Ovary (tissue), 9 donors: Measurements from ENCODE around the gene NLN. TPM values are rescaled to one million over a fixed set of nuclear protein-coding genes. Genes with fewer than 3 reads are reported as not detected.

ENCODE experiments used
- DNase-seq, 5 donors: peaks; one replicate each; pipeline ENCODE4 v3.0.0-alpha.2; 2019 to 2020
- H3K27ac ChIP-seq, 2 donors: fragments of 200-600 bp; one replicate each; pipeline versions ENCODE4 v1.5.1 to v1.8.0; 2019 to 2022
- H3K27me3 ChIP-seq: fragments of 200-600 bp; one replicate; pipeline ENCODE4 v1.8.0; 2022
- H3K36me3 ChIP-seq: fragments of 200-600 bp; sonication (generic); one replicate; pipeline ENCODE4 v1.5.1; 2019
- H3K4me1 ChIP-seq: one replicate; pipeline ENCODE4 v1.8.1; 2013; ENCODE audit warnings: mild to moderate bottlenecking, moderate library complexity; ENCODE audit not compliant: insufficient read depth
- H3K4me3 ChIP-seq: fragments of 200-600 bp; sonication (generic); one replicate; pipeline ENCODE4 v1.5.1; 2017
- H3K9me3 ChIP-seq, 2 donors: fragments of 200-600 bp in 1 of 2; sonication (generic) in 1 of 2; one replicate each; pipeline versions ENCODE4 v1.5.1 to v1.8.1; 2013 to 2019; ENCODE audit warnings: mild to moderate bottlenecking in 1 of 2, moderate library complexity in 1 of 2
- CTCF ChIP-seq, 3 donors: fragments of 450-650 bp in 2 of 3; fragments of 200-600 bp in 1 of 3; IDR thresholded peaks; one replicate each; pipeline versions ENCODE4 v1.5.1 to v1.8.0; 2016 to 2022; ENCODE audit warnings: antibody characterized with exemption in 3 of 3, mild to moderate bottlenecking in 1 of 3
- EP300 ChIP-seq: sonication (generic); formaldehyde crosslinking; IDR thresholded peaks from one replicate; pipeline ENCODE4 v1.6.1; 2017; ENCODE audit warnings: antibody characterized with exemption
- POLR2A ChIP-seq: fragments of 450-650 bp; IDR thresholded peaks from one replicate; pipeline ENCODE4 v1.6.1; 2017; ENCODE audit warnings: antibody characterized with exemption, mild to moderate bottlenecking, moderate library complexity
- WGBS, 3 donors: extraction: QIAGEN DNeasy Blood & Tissue Kit in 1 of 3; methylation state at CpG; one replicate each; pipeline versions ENCODE4 v1.1.5 to v1.1.7; 2013 to 2017; 5-methylcytosine and 5-hydroxymethylcytosine counted together
- intact Hi-C, 4 donors: fragments of 100-400 bp; cut with DNase I; formaldehyde crosslinking; loops; one replicate each; pipeline versions ENCODE4 v1.11.0 to v1.15.1; 2022 to 2023
- polyA plus RNA-seq, 2 donors: library from polyadenylated mRNA; stranded (reverse); fragments of 200-250 nt in 1 of 2; fragments of 350-450 nt in 1 of 2; fragmentation: Illumina TruSeq in 1 of 2; extraction: RNeasy Lipid Tissue Mini Kit (QIAGEN cat#74804) in 1 of 2; gene quantifications; one replicate each; pipeline ENCODE4 v1.2.3, GENCODE V29; 2013 to 2014
- total RNA-seq, 7 donors: library from RNA; depleted of rRNA in 2 of 7; stranded (reverse); fragments of >200 nt in 2 of 7; fragmentation: NEBNext Ultra II Directional in 3 of 7; extraction: Animal tissue kit (Norgen Biotek cat#: 25700) in 3 of 7; gene quantifications; one replicate each; pipeline versions ENCODE4 v1.1.0 to v1.2.4, GENCODE V29; 2016 to 2023
- donor health status: DM: no; HTN: no; CAD: no; lungs with moderate emphysema.
- donor health status: DM: no; HTN: no; CAD: no.
- donor health status: Bipolar disorder and iron deficiency.
- donor health status: DM: yes; HTN: yes; CAD: no.
- donor health status: DM: no; HTN: no; CAD: no.
- donor health status: DM: yes; HTN: yes; CAD: no.

Gene NLN
- total and polyA plus RNA-seq, 9 donors, result 2.3 to 16.3 (median 8.2) TPM

DNA sequence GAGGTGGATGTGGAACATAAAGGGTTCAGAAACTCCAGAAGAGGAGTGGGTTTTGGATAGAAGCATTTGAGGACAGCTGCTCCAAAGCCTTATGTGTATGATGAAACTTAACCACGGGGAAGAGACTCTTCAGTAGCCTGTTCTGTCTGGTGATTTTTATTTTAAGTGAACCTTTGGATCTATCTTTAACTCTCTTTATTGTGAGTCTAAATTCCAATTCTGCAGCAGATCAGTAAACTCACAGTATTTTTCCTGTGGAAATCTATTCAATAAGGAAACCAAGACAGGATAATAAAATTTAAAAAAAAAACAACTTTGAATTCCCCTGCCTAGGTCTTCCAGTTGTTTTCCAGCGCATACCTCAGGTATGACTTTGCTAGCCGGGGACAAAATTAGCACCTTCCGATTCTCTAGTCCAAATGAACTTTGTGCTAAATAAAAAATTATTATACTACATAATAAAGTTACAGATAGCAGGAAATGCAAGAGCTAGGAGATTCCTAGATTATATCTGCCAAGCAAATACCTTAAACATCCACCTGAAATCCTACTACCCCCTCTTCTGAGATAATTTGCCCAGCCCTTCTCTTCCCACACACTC lies 101.9 kb downstream of the NLN start:
- H3K27ac ChIP-seq, result no peak overlapping the region
- H3K9me3 ChIP-seq, result no peaks in the 10 kb centered on the region
- no peak for DNase-seq
- no peaks in the 10 kb centered on the region for H3K36me3 ChIP-seq
- no peaks in the 10 kb centered on the region for H3K27me3 ChIP-seq
- WGBS, 3 donors, result 66 to 90% (median 90%) methylated on average over 4 of the region's 4 CpGs
- intact Hi-C loops, result no loop called here
- no peak overlapping the region for H3K4me3 ChIP-seq
- no peak for TF ChIP-seq CTCF (IDR thresholded peaks at IDR 0.05)
- TF ChIP-seq POLR2A, result no peak
- TF ChIP-seq EP300, result no peak
- H3K4me1 ChIP-seq, result no peaks in the 10 kb centered on the region

DNA sequence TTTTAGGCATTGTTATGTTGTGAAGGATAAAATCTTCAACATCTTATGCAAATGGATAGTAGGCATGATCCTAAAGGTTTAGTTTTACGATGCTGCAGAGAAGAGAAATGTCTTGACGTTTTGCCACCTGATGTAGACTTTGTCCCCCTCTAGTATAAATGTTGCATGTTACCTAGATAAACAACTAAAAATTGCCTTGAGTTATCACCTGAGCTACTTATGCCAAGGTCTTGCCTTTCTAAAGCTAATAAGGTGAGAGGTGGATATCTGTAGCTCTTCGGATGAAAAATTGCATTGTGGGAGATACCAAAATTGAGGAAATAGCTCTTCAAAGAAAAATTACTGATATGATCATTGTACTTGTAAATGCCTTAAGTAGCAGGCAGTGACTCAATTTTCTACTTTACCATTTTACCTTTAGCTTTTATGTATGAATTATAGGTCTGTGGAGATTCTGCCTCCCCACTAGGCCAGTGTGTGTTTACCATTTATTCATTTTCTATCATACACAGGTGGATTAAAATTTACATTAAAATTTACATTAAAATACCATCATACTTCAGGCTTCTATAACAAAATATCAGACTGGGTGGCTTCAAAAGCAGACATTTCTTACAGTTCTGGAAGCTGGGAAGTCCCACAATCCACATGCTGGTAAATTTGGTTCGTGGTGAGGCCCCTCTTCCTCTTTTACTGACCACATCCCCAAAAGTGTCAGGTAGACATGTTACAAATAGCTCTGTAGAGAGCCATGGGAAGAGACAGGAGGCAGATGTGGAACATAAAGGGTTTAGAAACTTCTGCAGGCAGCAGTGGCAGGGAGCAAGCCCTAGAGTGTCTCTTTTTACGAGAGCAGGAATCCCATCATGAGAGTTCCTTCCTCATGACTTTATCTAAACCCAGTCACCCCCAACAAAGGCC lies 103.7 kb downstream of the NLN start:
- 91 to 94% (median 94%) methylated on average over 5 of the region's 5 CpGs for WGBS, 3 donors
- TF ChIP-seq EP300 (no peak), CTCF (IDR thresholded peaks at IDR 0.05) (no peak), POLR2A (no peak)
- H3K27me3 ChIP-seq, result no peaks in the 10 kb centered on the region
- DNase-seq, result no peak
- intact Hi-C loops, result no loop called here
- no peaks in the 10 kb centered on the region for H3K4me1 ChIP-seq
- H3K36me3 ChIP-seq, result no peaks in the 10 kb centered on the region
- H3K9me3 ChIP-seq, result no peaks in the 10 kb centered on the region
- no peak overlapping the region for H3K4me3 ChIP-seq
- H3K27ac ChIP-seq, result no peak overlapping the region

DNA sequence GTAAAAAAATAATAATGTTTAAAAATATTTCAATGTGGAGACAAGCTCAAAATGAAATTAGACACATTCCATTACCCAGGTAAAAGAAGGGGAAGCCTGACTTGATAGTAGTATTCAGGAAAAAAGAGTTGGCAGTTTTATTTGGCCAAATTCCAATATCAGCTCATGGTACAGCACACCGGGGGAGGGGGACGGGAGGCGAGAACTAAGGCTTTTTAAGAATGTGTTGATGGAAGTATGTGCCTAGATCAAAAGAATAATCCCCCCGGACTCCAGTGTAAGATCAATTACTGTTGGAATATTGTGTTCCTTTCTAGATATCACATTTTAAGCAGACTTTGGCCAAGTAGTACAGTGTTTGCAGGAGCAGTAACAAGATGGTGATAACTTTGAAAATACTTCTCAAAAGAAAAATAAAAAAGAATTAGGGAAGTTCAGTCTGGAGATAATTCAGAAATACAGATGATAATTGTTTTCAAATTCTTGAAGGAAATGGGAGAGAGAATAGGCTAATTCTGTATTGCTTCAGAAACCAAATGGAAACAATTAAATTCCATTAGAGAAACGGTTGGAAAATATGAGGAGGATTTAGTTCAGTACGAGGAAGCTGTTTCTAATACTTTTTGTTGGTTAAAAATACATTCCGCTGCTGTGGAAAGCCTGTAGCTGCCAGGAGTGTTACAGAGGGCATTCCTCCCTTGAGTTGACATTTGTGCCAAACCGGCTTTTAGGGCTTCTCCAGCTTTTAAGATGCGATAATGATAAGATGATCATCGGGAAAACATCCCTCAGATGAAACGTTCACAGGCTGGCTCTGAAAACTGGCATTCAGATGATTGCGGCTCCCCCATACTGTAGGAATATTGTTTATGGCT lies 106.3 kb downstream of the NLN start:
- no peaks in the 10 kb centered on the region for H3K27me3 ChIP-seq

More for the DNA sequence above, 106.3 kb downstream of the NLN start:
- intact Hi-C loops, result no loop called here
- Histone ChIP-seq H3K4me1 (no peaks in the 10 kb centered on the region), H3K4me3 (peak overlapping the region; percentile 19), H3K36me3 (no peaks in the 10 kb centered on the region), H3K9me3 (no peaks in the 10 kb centered on the region), H3K27ac (no peak overlapping the region)
- no peak for TF ChIP-seq CTCF (IDR thresholded peaks at IDR 0.05)
- no peak for TF ChIP-seq EP300
- no peak for TF ChIP-seq POLR2A
- 2 to 8% (median 3%) methylated on average over 12 of the region's 12 CpGs for WGBS, 3 donors
- no peak for DNase-seq
